Kidney (tissue), 14 donors: ENCODE measurements around the gene GXYLT2. TPM values are rescaled to one million over a fixed set of nuclear protein-coding genes. Genes with fewer than 3 reads are reported as not detected.

ENCODE experiments used
- DNase-seq, 5 donors: peaks; one replicate each; pipeline ENCODE4 v3.0.0-alpha.2; 2013 to 2020
- FAIRE-seq: peaks from 2 replicates; lab custom pipeline; 2012; peaks lifted over from hg19 to GRCh38; lab: Jason Lieb, UNC
- H3K27ac ChIP-seq, 2 donors: one replicate each; pipeline ENCODE4 v1.7.0; 2013; ENCODE audit warnings: low read depth in 2 of 2, low read length in 2 of 2, inconsistent platforms in 1 of 2
- H3K27me3 ChIP-seq: one replicate; pipeline ENCODE4 v1.7.1; 2013; ENCODE audit warnings: low read length, inconsistent platforms; ENCODE audit not compliant: control insufficient read depth, insufficient read depth
- H3K36me3 ChIP-seq, 3 donors: one replicate each; pipeline versions ENCODE4 v1.7.0 to v1.7.1; 2013; ENCODE audit warnings: low read length in 3 of 3, control low read depth in 1 of 3, inconsistent platforms in 1 of 3; ENCODE audit not compliant: insufficient read depth in 3 of 3, control insufficient read depth in 2 of 3
- H3K4me1 ChIP-seq, 3 donors: one replicate each; pipeline versions ENCODE4 v1.7.0 to v1.7.1; 2013; ENCODE audit warnings: low read length in 3 of 3, inconsistent platforms in 1 of 3, low read depth in 1 of 3; ENCODE audit not compliant: control insufficient read depth in 2 of 3, insufficient read depth in 2 of 3
- H3K4me3 ChIP-seq, 3 donors: one replicate each; pipeline versions ENCODE4 v1.7.0 to v1.8.1; 2013; ENCODE audit warnings: low read length in 3 of 3, control low read depth in 1 of 3, inconsistent platforms in 1 of 3
- H3K9ac ChIP-seq, 3 donors: one replicate each; pipeline versions ENCODE4 v1.7.0 to v1.7.1; 2013; ENCODE audit warnings: low read length in 3 of 3, control low read depth in 1 of 3, inconsistent platforms in 1 of 3
- H3K9me3 ChIP-seq, 3 donors: one replicate each; pipeline versions ENCODE4 v1.7.0 to v1.7.1; 2013; ENCODE audit warnings: low read length in 3 of 3, control low read depth in 1 of 3, inconsistent platforms in 1 of 3; ENCODE audit not compliant: control insufficient read depth in 2 of 3, insufficient read depth in 1 of 3
- intact Hi-C: fragments of 100-400 bp; cut with DNase I; formaldehyde crosslinking; loops from one replicate; pipeline ENCODE4 v1.11.1; 2022
- polyA plus RNA-seq: library from polyadenylated mRNA; stranded (reverse); fragments of 350-450 nt; fragmentation: Illumina TruSeq; extraction: RNeasy Lipid Tissue Mini Kit (QIAGEN cat#74804); gene quantifications from one replicate; pipeline ENCODE4 v1.2.3, GENCODE V29; 2014; ENCODE audit warnings: low read depth, low replicate concordance; ENCODE audit not compliant: insufficient read depth
- total RNA-seq: library from RNA; stranded (reverse); fragmentation: NEBNext Ultra II Directional; extraction: Animal tissue kit (Norgen Biotek cat#: 25700); gene quantifications from one replicate; pipeline ENCODE4 v1.2.1, GENCODE V29; 2021
- TF ChIP-seq, protein P1 (sequence below): IDR thresholded peaks from 3 replicates; pipeline ENCODE4 v1.5.1; 2012; ENCODE audit warnings: mild to moderate bottlenecking, moderate library complexity, borderline replicate concordance; ENCODE audit not compliant: insufficient read depth; ENCODE audit errors: extremely low read depth
- donor health status: control.
- donor health status: control.
- donor health status: control.
- donor health status: control.
- donor health status: control.
- donor health status: DM: yes; HTN: yes; CAD: no.
- donor health status: Normal renal cell carcinoma (clear cell type).

Gene GXYLT2
- total and polyA plus RNA-seq, 2 donors from 2014 or later: 0.39 to 3.8 TPM

DNA sequence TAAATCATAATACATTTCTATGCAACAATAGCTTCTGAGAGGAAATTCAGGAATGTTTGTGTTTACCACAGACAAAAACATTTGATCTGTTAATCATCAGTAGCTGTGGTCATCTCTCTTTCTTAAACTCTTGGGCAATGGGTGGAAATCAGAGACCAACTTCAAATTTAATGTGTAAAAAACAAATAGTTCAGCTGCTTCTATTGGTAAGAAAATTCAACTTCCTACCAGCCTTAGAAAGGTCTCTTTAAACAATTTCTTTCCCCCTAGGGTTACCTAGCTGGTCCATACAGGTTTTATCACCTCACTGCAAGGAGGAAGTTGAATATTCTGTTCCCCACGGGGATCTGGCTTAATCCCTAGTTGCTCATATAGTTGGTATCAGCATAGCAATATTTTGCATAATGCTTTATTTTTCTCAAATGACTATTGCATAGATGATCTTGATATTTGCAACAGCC lies 88.5 kb downstream of the GXYLT2 start:
- no peak overlapping the region for H3K9ac ChIP-seq
- no peaks in the 10 kb centered on the region for H3K27me3 ChIP-seq
- no peak for DNase-seq
- no peaks in the 10 kb centered on the region for H3K9me3 ChIP-seq
- FAIRE-seq: no peak
- TF ChIP-seq, protein P1, sequence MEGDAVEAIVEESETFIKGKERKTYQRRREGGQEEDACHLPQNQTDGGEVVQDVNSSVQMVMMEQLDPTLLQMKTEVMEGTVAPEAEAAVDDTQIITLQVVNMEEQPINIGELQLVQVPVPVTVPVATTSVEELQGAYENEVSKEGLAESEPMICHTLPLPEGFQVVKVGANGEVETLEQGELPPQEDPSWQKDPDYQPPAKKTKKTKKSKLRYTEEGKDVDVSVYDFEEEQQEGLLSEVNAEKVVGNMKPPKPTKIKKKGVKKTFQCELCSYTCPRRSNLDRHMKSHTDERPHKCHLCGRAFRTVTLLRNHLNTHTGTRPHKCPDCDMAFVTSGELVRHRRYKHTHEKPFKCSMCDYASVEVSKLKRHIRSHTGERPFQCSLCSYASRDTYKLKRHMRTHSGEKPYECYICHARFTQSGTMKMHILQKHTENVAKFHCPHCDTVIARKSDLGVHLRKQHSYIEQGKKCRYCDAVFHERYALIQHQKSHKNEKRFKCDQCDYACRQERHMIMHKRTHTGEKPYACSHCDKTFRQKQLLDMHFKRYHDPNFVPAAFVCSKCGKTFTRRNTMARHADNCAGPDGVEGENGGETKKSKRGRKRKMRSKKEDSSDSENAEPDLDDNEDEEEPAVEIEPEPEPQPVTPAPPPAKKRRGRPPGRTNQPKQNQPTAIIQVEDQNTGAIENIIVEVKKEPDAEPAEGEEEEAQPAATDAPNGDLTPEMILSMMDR: no peak
- no peaks in the 10 kb centered on the region for H3K4me1 ChIP-seq
- H3K36me3 ChIP-seq: no peaks in the 10 kb centered on the region
- H3K4me3 ChIP-seq: no peak overlapping the region
- intact Hi-C loops: no loop called here
- H3K27ac ChIP-seq: no peak overlapping the region

DNA sequence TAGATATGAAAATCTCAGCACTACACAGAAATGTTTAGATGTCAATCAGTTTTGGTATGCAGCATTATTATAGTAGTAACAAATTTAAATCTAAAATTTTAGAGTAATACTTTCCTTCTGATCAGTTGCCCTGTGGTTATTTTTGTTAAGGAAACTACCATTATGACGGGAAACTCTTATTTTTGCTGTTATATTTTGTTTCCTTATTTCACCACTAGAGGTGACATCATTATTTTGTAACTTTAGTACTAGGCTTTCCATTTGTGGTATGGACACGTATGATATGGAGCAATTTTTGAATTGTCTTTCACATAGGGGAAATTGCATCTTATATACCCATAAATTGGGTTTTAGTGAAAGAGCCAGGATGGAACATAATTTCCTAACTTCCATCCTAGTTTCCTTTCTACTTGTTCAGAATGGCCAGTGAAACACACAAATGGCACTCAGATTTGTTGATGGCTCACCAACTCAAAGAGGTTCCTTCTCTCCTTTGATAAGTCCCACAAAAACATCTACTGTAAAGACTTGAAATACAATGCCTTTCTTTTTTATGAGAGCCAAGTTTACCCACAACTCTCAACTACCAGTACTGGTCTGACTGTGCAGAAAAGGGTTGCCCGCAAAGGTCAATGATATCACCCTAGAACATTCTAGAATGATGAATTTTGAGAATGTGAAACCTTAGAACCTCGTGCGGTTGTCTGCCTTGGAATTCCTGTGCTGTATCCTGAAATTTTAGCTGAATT lies 89.4 kb downstream of the GXYLT2 start:
- H3K9me3 ChIP-seq: no peaks in the 10 kb centered on the region
- intact Hi-C loops: no loop called here
- DNase-seq (no peak), FAIRE-seq (no peak)
- H3K9ac ChIP-seq: no peak overlapping the region
- no peaks in the 10 kb centered on the region for H3K4me1 ChIP-seq
- no peak overlapping the region for H3K4me3 ChIP-seq
- no peak overlapping the region for H3K27ac ChIP-seq
- H3K36me3 ChIP-seq: no peaks in the 10 kb centered on the region
- TF ChIP-seq, protein P1: no peak
- H3K27me3 ChIP-seq: no peaks in the 10 kb centered on the region

DNA sequence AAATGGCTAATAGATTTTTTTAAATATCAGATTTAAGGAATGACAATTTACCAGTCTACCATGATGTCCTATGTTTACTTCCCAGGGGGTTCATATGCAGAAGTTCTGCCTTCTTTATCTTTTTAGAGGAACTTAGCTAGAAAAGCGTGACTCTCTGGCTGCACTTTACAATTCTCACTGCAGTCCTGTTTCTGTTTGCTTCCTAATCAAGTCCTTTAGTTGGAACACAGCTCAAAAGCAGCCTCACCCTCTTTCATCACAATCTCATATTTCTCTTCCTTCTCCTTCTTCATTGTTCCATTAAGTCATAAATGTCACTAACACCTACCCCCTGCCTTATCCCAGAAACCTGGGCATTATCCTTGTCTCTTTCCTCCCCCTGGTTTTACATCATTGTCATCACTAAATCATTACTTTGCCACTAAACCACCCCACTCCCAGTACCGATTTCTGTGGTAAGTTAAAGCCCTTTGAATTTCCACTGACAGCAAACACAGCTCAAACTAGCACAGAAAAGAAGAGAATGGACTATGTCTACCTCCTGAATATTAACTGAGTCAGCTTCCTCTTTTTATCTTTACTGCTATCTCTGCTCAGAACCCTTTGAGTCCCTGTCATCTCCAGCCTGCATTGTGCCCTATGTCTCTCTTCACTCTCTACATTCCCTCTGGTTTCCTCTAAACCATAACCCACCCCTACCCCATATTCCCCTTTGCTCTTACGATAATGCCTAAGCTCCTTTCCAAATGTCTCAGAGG lies 94.9 kb downstream of the GXYLT2 start:
- Histone ChIP-seq H3K9me3 (peaks cover 0 to 7% (median 0%) of the 10 kb centered on the region in 3 donors), H3K36me3 (no peaks in the 10 kb centered on the region), H3K27ac (no peak overlapping the region), H3K27me3 (no peaks in the 10 kb centered on the region), H3K4me1 (no peaks in the 10 kb centered on the region), H3K4me3 (no peak overlapping the region), H3K9ac (no peak overlapping the region)
- DNase-seq: no peak
- TF ChIP-seq, protein P1: no peak
- intact Hi-C loops: no loop called here
- FAIRE-seq: no peak
